NB4 (cell line): ENCODE measurements around the gene PNRC1.
A peak's percentile ranks its signal among the peaks of the same experiment; 100 is the strongest.

ENCODE experiments used
- DNase-seq: peaks from one replicate; pipeline ENCODE4 v3.0.0; 2010; ENCODE audit warnings: low read depth
- H3K4me3 ChIP-seq: one replicate; pipeline ENCODE4 v1.5.1; 2011; ENCODE audit warnings: mild to moderate bottlenecking, low read depth, low read length, moderate library complexity
- CTCF ChIP-seq: IDR thresholded peaks from one replicate; pipeline ENCODE4 v1.5.1; 2012; ENCODE audit warnings: low read depth, low read length
- MAX ChIP-seq: IDR thresholded peaks from 2 replicates; pipeline ENCODE4 v1.6.1; 2011; ENCODE audit warnings: low read depth, low read length
- MYC ChIP-seq: IDR thresholded peaks from 2 replicates; pipeline ENCODE4 v1.6.1; 2011; ENCODE audit warnings: low read depth, low read length
- POLR2A ChIP-seq: IDR thresholded peaks from 2 replicates; pipeline ENCODE4 v1.6.1; 2011; ENCODE audit warnings: mild to moderate bottlenecking; ENCODE audit not compliant: insufficient read length; ENCODE audit errors: extremely low read depth

PNRC1 gene

GRCh38 chr6:89073014-89073620 is 7.4 kb upstream of the PNRC1 start:
- peak; percentile 40 for TF ChIP-seq POLR2A
- TF ChIP-seq CTCF = no peak
- peak; percentile 62 for TF ChIP-seq MYC
- peak; percentile 49 for TF ChIP-seq MAX
- DNase-seq = peak; percentile 98
- peak overlapping the region; percentile 47 for H3K4me3 ChIP-seq

- TF ChIP-seq MYC (no peak), MAX (no peak), CTCF (no peak), POLR2A (no peak)
Observed at GRCh38 chr6:89073840-89074239, 6.7 kb upstream of the PNRC1 start.

GRCh38 chr6:89079511-89080234 is 878 bp upstream of the PNRC1 start:
- peak; percentile 73 for DNase-seq
- H3K4me3 ChIP-seq = peak overlapping the region; percentile 69
- TF ChIP-seq MAX = no peak
- no peak for TF ChIP-seq POLR2A
- no peak for TF ChIP-seq CTCF
- no peak for TF ChIP-seq MYC

More at GRCh38 chr6:89073840-89074239, 6.7 kb upstream of the PNRC1 start:
- H3K4me3 ChIP-seq = no peak overlapping the region
- DNase-seq = peak; percentile 23

GRCh38 chr6:89081129-89081422 is 525 bp downstream of the PNRC1 start:
- no peak for TF ChIP-seq POLR2A
- no peak for TF ChIP-seq CTCF
- TF ChIP-seq MAX = no peak
- TF ChIP-seq MYC = no peak

GRCh38 chr6:89081423-89082322 is 1.1 kb downstream of the PNRC1 start:
- peak; percentile 98 for DNase-seq
- peak overlapping the region; percentile 87 for H3K4me3 ChIP-seq
- TF ChIP-seq MYC (peak; percentile 43; the same call in 1 of the 2 replicates), POLR2A (peak; percentile 30), CTCF (no peak)

More at GRCh38 chr6:89081129-89081422, 525 bp downstream of the PNRC1 start:
- no peak for DNase-seq
- H3K4me3 ChIP-seq = peak overlapping the region; percentile 87
